Measurements from ENCODE around the gene LUC7L.
"Not testable (repeated sequence)": the region's sequence is repeated elsewhere in the genome, so short reads cannot be mapped to it uniquely, and the experiment has no call there.

LUC7L gene

DNA sequence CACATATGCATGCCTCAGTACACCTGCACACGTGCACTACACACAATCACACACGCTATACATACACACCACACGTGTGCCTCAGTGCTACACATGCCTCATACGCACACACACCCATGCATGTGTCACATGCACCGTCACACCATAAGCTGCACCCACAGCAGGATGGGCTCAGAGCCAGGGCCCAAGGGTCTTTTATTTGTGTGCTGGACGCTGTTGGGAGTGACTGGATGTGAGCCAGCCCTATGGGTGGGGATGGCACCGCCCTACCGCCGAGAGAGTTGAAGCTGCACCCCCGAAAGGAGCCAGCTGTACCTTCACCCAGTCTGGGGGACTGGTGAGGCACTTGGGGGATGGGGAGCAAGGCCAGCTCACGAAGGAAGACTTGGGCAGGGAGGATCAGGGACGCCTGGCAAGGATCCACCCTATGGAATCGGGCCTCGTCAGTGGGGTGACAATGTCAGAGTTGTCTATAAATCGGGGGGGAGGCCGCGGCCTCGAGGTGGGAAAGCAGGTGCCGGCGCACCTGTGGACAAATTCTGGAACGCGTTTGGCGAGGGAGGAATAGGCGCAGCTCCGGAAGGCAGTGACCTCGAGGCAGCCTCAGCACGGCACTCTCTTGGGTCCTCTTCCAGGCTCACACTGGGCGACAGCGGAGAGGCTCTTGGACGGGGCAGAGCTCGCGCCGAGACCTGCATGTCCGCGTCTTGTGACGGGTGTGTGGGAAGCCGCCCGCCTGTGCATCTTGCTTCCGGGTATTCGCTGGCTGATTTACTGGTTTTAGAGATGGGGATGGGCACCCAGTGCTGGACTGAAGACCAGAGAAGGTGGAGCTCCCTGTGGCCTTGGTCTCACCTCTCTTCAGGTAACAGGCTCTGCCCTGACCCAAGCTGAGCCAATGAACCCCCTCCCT, 39.1 kb upstream of the LUC7L start:
- H3K4me2 ChIP-seq (ENCODE audit: insufficient read depth, low read length, poor library complexity, severe bottlenecking) = no peak overlapping the region
- H2BK5ac ChIP-seq (ENCODE audit: low read length) = peak overlapping the region; percentile 53
- peak overlapping the region; percentile 82 for H3K14ac ChIP-seq (ENCODE audit: low read length)
- H3K9ac ChIP-seq (ENCODE audit: low read depth, low read length, poor library complexity) = peak overlapping the region; percentile 45
- WGBS, 2 donors (ENCODE audit: extremely low coverage in 2 of 2, insufficient read length in 2 of 2, insufficient replicate concordance in 1 of 2) = no CpG with 5 or more reads among the region's 40 CpGs
- no peak overlapping the region for H2BK12ac ChIP-seq (ENCODE audit: low read length)
- H3K27me3 ChIP-seq (ENCODE audit: control insufficient read depth in 3 of 3, insufficient read depth in 3 of 3, low read depth in 1 of 3, low read length in 3 of 3) = peaks cover 0 to 11% (median 0%) of the 10 kb centered on the region in 3 experiments
- peaks cover 0 to 2% of the 10 kb centered on the region in 2 donors for H3K4me1 ChIP-seq (ENCODE audit: control insufficient read depth in 2 of 2, insufficient read depth in 1 of 2, low read depth in 1 of 2, low read length in 2 of 2)
- H2AFZ ChIP-seq (ENCODE audit: low read length) = no peak overlapping the region
- no peak overlapping the region for H3K4ac ChIP-seq (ENCODE audit: low read length)
- H2BK120ac ChIP-seq (ENCODE audit: low read depth, low read length) = no peak overlapping the region
- peaks cover 3% of the 10 kb centered on the region for H3K79me1 ChIP-seq (ENCODE audit: low read depth, low read length)
- H3K9me3 ChIP-seq (replicated peaks in 1 of 2; ENCODE audit: control insufficient read depth in 2 of 2, insufficient read depth in 1 of 2, low read depth in 1 of 2, low read length in 2 of 2) = peaks cover 0 to 4% of the 10 kb centered on the region in 2 donors
- H2BK15ac ChIP-seq (ENCODE audit: low read length) = no peak overlapping the region
- no peak for DNase-seq (ENCODE audit: low spot score)
- peak overlapping the region in 1 of 2 donors; percentile 68 for H3K4me3 ChIP-seq (ENCODE audit: low read length in 2 of 2)
- H4K91ac ChIP-seq (ENCODE audit: low read depth, low read length, poor library complexity) = no peak overlapping the region
- H3K27ac ChIP-seq (replicated peaks; ENCODE audit: low read length) = no peak overlapping the region
- H3K18ac ChIP-seq (ENCODE audit: low read length) = peak overlapping the region; percentile 83
- peak overlapping the region; percentile 83 for H3K23ac ChIP-seq (ENCODE audit: low read depth, low read length, poor library complexity)
- H2AK5ac ChIP-seq (ENCODE audit: low read depth, low read length) = peak overlapping the region; percentile 70
- peaks cover 14 to 25% of the 10 kb centered on the region in 2 donors for H3K36me3 ChIP-seq (replicated peaks in 1 of 2; ENCODE audit: control insufficient read depth in 2 of 2, insufficient read depth in 2 of 2, low read length in 2 of 2)
- H4K8ac ChIP-seq (ENCODE audit: low read depth, low read length) = peak overlapping the region; percentile 8

DNA sequence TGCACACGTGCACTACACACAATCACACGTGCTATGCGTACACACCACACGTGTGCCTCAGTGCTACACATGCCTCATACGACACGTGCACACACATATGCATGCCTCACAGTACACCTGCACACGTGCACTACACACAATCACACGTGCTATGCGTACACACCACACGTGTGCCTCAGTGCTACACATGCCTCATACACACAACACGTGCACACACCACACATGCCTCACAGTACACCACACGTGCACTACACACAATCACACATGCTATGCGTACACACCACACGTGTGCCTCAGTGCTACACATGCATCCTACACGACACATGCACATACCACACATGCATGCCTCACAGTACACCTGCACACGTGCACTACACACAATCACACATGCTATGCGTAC, 38.3 kb upstream of the LUC7L start:
- H3K4me1 ChIP-seq (ENCODE audit: control insufficient read depth in 2 of 2, insufficient read depth in 1 of 2, low read depth in 1 of 2, low read length in 2 of 2); H2BK120ac ChIP-seq (ENCODE audit: low read depth, low read length); H3K79me1 ChIP-seq (ENCODE audit: low read depth, low read length); H4K91ac ChIP-seq (ENCODE audit: low read depth, low read length, poor library complexity); H2BK12ac ChIP-seq (ENCODE audit: low read length); H2AK5ac ChIP-seq (ENCODE audit: low read depth, low read length); H3K27ac ChIP-seq (replicated peaks; ENCODE audit: low read length); H3K9me3 ChIP-seq (replicated peaks in 1 of 2; ENCODE audit: control insufficient read depth in 2 of 2, insufficient read depth in 1 of 2, low read depth in 1 of 2, low read length in 2 of 2); H3K14ac ChIP-seq (ENCODE audit: low read length); H3K27me3 ChIP-seq (ENCODE audit: control insufficient read depth in 3 of 3, insufficient read depth in 3 of 3, low read depth in 1 of 3, low read length in 3 of 3); H3K4me2 ChIP-seq (ENCODE audit: insufficient read depth, low read length, poor library complexity, severe bottlenecking); H2BK5ac ChIP-seq (ENCODE audit: low read length); H2AFZ ChIP-seq (ENCODE audit: low read length); H3K4ac ChIP-seq (ENCODE audit: low read length); DNase-seq (ENCODE audit: low spot score); H2BK15ac ChIP-seq (ENCODE audit: low read length): not testable (repeated sequence)
- Histone ChIP-seq H3K23ac (ENCODE audit: low read depth, low read length, poor library complexity) (peak overlapping the region; percentile 92), H3K9ac (ENCODE audit: low read depth, low read length, poor library complexity) (peak overlapping the region; percentile 45), H3K18ac (ENCODE audit: low read length) (peak overlapping the region; percentile 35), H4K8ac (ENCODE audit: low read depth, low read length) (peak overlapping the region; percentile 8), H3K4me3 (ENCODE audit: low read length in 2 of 2) (peak overlapping the region in 1 of 2 donors; percentile 68), H3K36me3 (replicated peaks in 1 of 2; ENCODE audit: control insufficient read depth in 2 of 2, insufficient read depth in 2 of 2, low read length in 2 of 2) (peaks cover 17 to 31% of the 10 kb centered on the region in 2 donors)
- no CpG with 5 or more reads among the region's 17 CpGs for WGBS, 2 donors (ENCODE audit: extremely low coverage in 2 of 2, insufficient read length in 2 of 2, insufficient replicate concordance in 1 of 2)

DNA sequence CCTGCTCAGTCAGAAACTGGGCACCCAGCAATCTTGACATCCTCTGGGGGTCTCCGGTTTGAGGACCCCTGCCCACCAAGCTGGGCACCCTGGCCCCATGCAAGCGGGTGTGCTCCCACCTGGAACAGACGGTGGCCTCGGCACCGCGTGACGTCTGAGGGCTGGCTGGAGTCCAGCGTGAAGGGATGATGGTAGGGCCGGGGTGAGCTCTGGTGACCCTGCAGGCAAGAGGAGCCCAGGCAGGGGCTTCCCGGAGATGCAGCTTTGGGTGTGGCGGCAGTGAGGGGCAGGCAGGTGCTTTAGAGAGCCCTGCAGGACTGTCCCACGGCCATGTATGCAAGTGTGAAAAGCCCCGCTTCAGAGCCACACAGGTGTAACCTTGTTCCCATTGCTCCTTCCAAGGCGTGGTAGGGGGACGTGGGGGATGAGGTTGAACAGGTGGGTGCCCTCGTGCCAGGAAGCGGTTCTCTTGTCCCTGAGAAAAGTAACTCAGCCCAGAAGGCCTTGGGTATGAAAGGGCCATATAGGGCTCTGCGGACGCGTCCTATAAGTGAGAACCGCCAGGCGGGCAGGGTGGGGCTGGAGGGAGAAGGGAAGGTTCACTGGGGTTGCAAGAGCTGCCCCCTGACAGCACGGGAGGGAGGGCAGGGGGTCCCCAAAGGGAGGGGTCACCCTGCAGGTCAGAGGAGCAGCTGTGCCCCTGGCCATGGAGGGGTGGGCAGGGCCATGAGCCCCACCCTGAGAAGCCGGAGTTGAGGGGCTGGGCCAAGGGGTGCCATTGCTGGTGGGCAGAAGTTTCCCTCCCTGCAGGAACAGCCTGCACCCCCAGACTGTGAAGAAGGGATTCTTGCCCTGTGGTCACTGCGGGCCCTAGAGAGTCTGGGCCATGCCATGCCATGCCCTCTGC, 37.3 kb upstream of the LUC7L start:
- peak overlapping the region; percentile 57 for H3K18ac ChIP-seq (ENCODE audit: low read length)
- no peak overlapping the region for H3K4me2 ChIP-seq (ENCODE audit: insufficient read depth, low read length, poor library complexity, severe bottlenecking)
- H3K36me3 ChIP-seq (replicated peaks in 1 of 2; ENCODE audit: control insufficient read depth in 2 of 2, insufficient read depth in 2 of 2, low read length in 2 of 2) = peaks cover 26 to 41% of the 10 kb centered on the region in 2 donors
- no peak overlapping the region for H3K4ac ChIP-seq (ENCODE audit: low read length)
- WGBS, 2 donors (ENCODE audit: extremely low coverage in 2 of 2, insufficient read length in 2 of 2, insufficient replicate concordance in 1 of 2) = no CpG with 5 or more reads among the region's 25 CpGs
- no peak overlapping the region for H4K91ac ChIP-seq (ENCODE audit: low read depth, low read length, poor library complexity)
- H3K27me3 ChIP-seq (ENCODE audit: control insufficient read depth in 3 of 3, insufficient read depth in 3 of 3, low read depth in 1 of 3, low read length in 3 of 3) = no peaks in the 10 kb centered on the region
- no peak overlapping the region for H2AFZ ChIP-seq (ENCODE audit: low read length)
- H2BK120ac ChIP-seq (ENCODE audit: low read depth, low read length) = peak overlapping the region; percentile 72
- no peak overlapping the region for H2BK15ac ChIP-seq (ENCODE audit: low read length)
- DNase-seq (ENCODE audit: low spot score) = no peak
- H3K79me1 ChIP-seq (ENCODE audit: low read depth, low read length) = peaks cover 4% of the 10 kb centered on the region
- no peak overlapping the region for H2AK5ac ChIP-seq (ENCODE audit: low read depth, low read length)
- H3K23ac ChIP-seq (ENCODE audit: low read depth, low read length, poor library complexity) = peak overlapping the region; percentile 92
- no peak overlapping the region for H2BK12ac ChIP-seq (ENCODE audit: low read length)
- H3K14ac ChIP-seq (ENCODE audit: low read length) = no peak overlapping the region
- H3K4me1 ChIP-seq (ENCODE audit: control insufficient read depth in 2 of 2, insufficient read depth in 1 of 2, low read depth in 1 of 2, low read length in 2 of 2) = peaks cover 0 to 2% of the 10 kb centered on the region in 2 donors
- H3K9ac ChIP-seq (ENCODE audit: low read depth, low read length, poor library complexity) = no peak overlapping the region
- no peak overlapping the region for H3K4me3 ChIP-seq (ENCODE audit: low read length in 2 of 2)
- H3K27ac ChIP-seq (replicated peaks; ENCODE audit: low read length) = no peak overlapping the region
- no peak overlapping the region for H2BK5ac ChIP-seq (ENCODE audit: low read length)
- no peak overlapping the region for H4K8ac ChIP-seq (ENCODE audit: low read depth, low read length)
- H3K9me3 ChIP-seq (replicated peaks in 1 of 2; ENCODE audit: control insufficient read depth in 2 of 2, insufficient read depth in 1 of 2, low read depth in 1 of 2, low read length in 2 of 2) = peaks cover 0 to 4% of the 10 kb centered on the region in 2 donors

Data from neuronal stem cell (in vitro differentiated cells).